HG03571 (cell line): ENCODE data around the gene PHLDA2.

Experiments used
- ATAC-seq: cut with Tn5 transposase; IDR thresholded peaks from one replicate; pipeline ENCODE4 v1.9.1; 2021; ENCODE audit not compliant: unreplicated experiment

The PHLDA2 gene

DNA sequence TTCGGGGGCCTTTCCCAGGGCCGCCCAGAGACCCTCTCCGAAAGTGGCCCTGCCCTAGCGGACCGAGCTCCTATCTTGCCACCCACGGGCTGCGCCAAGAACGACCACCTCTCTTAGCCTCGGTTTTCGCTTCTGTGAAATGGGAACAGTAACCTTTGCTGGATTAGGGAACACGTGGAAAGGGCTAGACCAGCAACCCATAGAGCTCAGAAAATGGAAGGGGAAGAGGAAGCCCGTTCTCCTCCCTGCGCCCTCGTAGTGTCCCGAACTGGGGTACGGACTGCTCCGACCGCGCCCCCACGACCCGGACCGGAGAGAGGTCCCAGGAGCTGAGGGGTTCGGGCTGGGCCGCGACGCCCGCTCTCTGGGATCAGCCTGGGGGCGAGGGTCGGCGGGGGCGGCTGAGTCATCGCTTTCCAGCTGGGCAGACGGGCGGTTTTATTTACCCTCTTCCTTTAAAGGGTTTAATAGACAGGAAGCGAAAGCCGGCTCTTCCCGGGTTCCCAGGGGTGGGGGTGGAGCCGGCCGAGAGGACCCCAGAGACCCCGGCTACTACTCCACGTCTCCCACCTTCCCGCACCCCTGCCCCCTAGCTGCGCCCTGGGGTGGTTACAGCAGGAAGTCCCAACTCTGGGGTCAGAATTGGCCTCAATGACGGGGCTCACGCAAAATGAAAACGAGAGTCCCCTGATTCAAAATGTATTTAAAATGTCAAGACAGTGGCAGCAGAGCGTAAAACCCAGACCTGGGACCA, 907 bp upstream of the PHLDA2 start:
- no peak for ATAC-seq

DNA sequence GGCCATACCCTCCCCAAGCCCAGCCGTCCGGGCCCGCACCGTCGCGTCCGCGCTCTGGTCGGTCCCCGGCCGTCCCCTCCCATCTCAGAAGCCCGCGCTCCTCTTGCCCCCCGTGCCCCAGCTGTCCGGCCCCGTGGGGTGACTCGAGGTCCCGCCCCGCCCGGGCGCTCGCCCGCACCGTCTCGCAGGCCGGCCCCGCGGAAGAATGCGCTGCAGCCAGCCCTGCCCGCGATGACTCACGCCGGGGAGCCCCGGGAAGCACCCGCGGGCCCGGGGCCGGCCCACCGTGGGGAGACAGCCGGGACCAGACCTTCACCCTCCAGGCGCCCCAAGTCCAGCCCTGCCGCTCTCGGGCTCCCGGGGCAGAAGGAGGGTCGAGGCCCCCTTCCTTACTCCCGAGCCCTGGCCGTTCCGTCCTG, 320 bp upstream of the PHLDA2 start:
- no peak for ATAC-seq

DNA sequence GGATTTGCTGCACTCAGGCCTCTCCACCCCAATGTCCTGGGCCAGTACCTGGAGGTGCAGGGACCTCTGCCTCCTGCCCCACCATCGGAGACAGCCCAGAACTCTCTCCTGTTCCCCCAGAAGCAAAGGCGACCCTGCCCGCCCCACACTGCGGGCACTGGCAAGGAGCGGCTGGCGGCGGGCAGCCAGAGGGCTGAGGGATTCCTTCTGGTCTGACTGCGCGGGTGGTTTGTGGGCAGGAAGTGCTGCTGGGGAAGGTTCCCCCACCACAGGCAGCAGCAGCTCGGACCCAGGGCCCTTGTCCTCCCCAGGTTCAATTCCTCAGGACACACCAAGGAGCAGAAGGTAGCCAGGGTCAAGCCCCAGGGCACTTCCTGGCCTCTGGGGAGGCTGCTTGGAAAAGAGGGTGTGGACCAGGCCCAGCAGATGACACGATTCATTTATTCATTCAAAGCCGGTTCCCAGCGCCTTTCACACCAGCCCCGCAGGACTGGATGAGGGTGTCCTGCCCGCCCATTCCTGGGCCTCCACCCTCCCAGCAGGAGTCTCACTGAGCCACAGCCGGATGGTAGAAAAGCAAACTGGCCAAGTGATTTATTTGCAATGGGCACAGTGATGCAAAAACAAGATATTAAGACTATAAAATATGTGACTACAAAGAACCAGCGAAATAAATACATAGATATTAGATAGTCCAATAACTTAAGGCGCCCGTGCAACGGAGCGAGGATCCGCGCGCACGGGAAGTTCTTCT, 1.2 kb downstream of the PHLDA2 start:
- ATAC-seq = no peak

DNA sequence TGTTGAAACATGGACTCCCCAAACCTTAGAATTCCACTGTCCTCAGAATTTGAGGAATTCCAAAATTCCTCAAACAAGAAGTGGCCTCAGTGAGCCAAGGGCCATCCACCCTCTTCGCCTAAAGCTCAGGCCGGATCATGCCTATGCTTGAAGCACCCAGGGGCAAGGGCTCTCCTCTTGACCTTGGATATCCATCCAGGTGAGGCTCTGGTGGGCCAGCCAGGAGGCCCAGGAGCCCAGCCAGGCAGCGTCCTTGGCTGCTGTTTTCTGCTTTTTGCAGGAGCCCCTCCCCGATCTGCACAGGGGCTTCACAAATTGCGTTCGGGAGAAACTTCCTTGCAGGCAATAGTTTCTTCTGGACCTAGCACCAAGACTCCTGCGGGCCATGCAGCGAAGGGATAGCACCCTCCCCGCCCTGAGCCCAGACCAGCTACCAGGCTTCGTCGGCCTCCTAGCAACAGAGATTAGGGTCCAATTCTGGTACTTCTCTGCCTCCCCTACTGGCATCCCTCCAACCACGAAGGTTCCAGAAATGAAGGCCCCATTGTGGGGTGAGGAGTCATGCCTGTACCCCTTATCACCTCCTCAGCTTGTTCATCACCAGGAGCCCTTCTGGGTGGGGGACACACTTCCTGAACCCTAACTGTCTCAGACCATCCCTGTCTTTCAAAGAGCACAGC, 2.0 kb downstream of the PHLDA2 start:
- no peak for ATAC-seq

DNA sequence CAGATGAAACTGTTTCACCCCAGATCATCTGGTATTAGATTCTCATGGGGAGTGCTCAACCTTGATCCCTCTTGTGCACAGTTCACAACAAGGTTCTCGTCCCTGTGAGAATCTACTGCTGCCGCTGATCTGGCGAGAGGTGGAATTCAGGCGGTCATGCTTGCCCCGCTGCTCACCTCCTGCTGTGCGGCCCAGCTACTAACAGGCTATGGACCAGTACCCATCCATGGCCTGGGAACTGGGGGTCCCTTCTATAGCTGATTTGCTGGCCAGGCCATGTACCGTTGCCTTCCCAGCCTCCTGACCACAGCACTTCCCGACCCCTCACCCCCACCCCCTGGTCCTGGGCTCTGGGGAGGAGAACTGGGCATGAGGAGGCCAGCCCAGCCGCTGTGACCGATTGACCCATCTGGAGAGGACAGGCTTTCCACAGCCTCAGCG, 2.6 kb downstream of the PHLDA2 start:
- no peak for ATAC-seq

DNA sequence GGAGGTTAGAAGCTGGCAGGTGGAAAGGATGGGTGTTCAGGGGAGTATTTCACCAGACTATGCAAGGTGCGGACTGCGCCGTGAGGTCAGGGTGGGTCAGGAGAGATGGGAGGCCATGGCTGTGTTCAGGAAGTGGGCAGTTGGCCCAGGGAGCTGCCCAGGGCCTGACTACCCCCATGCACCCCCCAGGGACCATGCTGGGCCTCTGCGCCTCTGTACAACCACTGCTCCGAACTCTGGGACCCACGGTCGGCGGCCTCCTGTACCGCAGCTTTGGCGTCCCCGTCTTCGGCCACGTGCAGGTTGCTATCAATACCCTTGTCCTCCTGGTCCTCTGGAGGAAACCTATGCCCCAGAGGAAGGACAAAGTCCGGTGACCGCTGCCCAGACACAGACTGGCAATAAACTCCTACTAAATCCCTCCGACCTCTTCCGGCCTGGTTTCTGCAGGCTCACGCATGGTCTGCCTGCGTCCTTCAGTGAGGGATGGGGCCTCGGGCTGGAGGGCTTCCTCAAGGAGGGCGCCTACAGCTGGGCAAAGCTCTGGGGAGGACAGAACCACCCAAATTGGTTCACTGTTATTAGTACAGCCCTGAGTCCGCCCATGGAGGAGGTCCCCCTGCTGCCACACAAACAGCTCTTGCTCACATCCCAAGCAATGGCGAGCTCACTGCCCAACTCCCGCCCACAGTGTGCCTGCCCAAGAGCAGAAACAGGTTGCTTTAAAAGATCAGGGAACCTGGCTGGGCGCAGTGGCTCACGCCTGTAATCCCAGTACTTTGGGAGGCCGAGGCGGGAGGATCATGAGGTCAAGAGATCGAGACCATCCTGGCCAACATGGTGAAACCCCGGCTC, 4.2 kb downstream of the PHLDA2 start:
- ATAC-seq = no peak

DNA sequence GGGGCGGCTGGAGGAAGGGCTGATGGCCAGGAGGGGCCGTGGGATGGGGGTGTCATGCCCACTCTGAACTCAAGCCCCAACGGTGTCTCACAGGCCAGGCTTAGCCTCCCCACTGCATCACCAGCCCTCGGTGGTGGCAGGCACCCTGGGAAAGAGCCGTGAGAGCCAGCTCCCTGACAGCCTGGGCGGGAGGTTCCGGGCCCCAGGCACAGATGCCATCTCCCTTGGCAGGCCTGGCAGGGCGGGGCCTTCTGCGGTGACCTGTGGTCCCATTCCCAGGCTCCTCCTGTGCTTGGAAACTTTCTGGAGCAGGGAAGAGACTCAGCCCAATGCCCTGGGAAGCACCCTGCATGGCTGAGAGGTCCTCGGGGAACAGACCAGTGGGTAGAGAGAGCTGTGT, 4.8 kb downstream of the PHLDA2 start:
- ATAC-seq = no peak

DNA sequence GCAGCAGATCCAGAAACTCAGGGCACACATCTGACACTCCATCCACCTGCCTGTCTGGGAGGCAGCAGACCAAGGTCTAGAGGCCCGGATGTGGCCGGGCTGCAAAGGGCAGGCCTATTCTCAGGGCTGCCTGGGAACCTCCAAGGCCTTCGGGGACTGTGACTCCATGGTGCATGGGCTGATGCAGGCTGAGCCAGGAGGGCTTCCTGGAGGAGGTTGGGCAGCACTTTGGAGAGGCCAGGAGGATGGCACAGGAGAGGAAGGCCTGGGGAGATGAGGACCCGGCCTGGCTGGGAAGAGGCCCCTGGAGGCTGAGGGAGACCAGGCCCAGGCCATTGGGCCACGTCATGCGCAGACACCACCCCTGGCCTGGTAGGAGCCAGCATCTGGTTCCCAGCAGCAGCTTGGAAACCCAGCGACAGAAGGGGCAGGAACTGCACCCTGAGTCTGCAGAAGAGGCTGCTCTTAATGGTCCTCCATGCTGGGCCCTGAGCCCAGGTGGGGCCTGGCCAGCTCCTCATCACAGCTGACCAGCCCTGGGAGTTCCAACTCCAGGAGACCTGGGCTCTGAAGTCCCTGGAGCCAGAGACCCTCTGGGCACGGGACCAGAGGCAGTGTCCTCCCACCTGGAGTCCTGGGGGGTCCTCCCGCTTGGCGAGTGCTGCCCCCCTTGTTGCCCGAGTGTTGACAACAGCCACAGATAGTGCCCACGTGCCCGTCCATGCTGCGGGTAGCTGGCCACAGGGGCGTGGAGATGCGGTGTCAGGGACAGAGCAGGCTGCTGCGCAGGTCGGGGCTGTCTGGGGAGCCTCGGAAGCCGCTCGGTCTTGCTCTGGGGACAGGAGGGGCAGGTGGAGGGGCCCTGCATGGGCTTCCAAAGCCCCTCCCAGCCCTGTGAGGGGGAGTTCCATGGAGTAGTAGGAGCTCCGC, 5.5 kb downstream of the PHLDA2 start:
- ATAC-seq = no peak

DNA sequence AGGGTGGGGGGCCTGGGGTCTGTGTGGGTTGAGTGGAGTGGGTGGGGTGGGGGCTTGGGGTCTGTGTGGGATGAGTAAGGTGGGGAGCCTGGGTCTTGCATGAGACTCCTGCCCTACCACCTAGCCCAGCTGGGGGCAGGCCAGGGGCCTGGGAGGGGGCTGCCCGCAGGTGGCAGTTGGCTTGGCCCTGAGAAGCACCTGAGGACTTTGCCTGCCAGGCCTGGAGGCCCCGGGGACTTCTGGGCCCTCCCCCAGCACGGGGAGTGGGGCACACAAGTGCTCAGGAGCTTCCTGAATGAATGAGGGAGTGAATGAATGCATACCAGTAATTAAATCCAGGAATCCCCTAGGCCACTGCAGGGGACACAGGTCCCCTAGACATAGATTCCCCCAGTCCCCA, 6.6 kb downstream of the PHLDA2 start:
- ATAC-seq = no peak

DNA sequence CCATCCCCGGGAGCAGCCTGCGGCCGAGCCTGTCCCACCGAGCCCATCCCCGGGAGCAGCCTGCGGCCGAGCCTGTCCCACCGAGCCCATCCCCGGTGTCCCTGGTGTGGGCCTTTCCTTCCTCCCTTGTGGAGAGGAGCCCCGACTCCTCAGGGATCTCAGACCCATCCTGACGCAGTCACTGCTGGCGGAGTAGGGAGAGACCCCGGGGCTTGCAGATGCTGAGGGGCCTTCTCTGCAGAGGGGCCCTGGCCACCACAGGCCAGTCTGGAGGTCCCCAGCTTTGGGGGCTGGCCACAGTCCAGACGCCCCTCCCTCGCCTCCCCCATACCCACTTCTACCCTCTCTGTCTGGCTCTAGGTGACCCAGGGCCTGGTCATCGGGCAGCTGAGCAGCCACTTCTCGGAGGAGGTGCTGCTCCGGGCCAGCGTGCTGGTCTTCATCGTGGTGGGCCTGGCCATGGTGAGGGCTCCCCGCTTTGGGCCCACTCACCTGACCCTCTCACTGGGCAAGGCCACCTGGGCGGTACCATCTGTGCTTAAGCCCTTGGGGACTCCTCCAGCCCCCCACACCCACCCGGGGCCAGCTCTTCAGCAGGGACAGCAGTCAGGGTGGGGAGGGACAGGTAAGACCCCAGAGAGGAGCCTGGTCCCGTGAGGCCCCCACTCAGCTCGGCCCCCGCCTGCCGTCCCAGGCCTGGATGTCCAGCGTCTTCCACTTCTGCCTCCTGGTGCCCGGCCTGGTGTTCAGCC, 7.3 kb downstream of the PHLDA2 start:
- no peak for ATAC-seq

DNA sequence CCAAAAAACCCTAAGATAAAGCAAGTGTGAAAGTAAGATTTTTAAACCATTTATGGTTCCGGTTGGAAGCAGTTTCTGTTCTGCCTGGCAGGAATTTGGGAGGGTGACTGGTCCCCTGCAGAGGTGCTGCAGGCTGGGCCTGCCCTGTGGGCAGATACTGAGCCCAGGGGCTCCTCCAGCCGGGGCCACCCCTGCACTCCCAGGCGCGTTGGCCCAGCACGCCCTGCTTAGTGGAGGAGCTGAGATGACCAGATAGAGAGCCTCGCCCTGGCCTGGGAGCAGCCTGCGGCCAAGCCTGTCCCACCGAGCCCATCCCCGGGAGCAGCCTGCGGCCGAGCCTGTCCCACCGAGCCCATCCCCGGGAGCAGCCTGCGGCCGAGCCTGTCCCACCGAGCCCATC, 8.0 kb downstream of the PHLDA2 start:
- no peak for ATAC-seq

DNA sequence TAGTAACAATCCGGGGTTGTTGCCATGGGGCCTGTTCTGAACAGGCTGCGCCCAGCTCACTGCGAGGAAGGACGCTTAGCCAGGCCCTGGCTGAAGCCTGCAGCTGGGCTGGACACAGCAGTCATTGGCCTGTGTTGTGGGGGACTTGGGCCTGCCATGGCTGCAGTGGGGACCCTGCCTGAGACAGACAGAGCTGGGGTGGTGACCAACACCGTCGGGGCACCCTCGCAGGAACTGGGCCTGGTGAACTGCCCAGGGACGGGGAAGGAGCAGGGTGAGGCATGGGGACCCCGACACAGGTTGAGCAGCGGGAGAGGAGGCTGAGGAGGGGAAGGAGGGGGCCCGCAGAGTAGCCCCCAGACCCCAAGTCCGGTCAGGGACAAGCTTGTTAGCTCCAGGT, 8.9 kb downstream of the PHLDA2 start:
- ATAC-seq = no peak

DNA sequence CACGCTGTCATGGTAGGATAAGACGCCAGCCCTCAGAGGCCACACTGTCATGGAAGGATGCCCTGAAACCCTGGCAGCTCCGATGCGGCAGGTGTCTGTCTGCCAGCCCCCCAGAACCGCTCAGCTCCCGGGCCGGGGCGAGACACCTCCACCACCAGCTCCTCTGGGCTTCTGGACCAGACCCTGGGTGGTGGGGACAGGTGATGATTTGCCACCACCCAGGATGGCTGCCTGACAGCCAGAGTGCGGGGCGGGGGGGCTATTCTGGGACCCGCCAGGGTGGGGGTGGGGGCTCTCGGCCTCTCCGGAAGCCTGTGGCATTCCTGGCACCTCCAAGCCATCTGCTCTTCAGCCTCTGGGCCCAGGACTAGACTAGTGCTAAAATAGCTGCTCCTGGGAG, 9.4 kb downstream of the PHLDA2 start:
- ATAC-seq = no peak

DNA sequence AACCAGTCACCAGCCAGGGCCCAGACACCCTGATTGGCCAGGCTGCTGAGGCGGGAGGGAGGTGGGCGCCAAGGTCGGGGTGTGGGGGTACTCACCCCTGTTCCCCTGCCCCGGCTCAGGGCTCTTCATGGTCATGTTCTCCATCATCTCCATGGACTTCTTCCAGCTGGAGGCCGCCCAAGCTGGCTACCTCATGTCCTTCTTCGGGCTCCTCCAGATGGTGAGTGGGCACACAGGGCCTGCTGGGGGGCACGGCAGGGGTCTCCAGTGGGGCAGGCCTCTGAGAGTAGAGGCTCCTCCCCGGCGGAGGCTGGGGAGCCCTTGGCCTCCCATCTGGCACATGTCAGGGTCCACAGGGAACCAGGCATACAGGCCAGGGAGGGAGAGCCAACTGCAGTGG, 10.0 kb downstream of the PHLDA2 start:
- no peak for ATAC-seq

DNA sequence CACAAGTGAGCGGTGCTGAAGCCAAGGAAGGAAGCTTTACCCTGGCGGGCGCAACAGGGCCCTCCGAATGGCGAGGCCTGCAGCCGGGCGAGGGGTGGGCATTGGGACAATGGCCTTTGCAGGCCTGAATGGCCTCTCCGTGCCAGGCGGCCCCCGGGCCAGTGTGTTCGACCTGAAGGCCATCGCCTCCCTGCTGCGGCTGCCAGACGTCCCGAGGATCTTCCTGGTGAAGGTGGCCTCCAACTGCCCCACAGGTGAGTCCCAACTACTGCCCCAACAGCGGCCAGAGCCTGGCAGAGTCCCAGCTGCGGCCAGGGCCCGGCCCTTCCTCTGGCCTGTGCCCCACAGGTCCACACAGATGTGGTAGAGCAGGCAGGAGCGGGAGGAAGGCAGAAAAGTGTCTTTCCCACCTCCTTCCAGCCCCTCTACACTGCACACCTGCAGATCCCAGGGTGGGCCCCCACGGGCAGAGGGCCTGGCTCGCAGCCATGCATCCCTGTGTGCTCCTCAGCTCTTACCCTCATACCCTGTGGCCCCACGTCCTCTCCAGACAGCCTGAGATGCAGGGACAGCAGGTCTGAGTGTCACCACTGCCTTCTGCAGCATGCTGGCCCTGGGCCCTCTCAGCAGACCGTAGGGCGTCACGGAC, 11.3 kb downstream of the PHLDA2 start:
- ATAC-seq = no peak

DNA sequence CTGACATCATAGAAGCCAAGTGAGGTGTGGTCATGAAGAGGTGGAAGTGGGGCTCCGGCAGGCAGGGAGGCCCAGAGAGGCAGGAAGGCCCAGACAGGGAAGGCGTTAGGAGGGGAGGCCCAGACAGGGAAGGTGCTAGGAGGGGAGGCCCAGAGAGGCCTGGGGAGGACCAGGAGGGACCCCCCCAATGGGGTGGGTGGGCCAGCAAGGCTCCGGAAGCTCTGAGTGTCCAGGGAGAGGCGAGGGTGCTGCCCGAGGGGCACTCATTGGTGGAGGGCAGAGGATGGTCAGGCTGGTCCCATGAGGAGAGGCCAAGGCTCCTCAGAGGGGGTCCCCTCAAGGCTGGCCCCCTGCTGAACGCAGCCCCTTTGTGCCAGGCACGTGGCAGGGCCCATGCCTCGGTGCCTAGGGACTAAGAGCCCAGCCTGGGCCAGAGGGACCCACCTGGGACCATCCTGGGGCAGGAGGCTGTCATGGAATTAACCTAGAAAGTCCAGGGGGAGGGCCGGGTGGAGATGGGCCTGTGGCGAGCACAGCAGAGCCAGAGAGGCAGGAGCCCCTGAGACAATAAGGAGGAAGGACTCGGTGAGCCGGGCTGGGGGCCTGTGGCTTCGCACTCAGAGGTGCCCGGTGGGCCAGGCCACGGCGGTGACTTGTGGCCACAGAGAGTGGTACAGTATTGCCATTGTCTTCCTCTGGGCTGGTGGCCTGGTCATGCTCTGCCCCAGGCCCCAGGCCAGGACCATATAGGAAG, 12.2 kb downstream of the PHLDA2 start:
- no peak for ATAC-seq

DNA sequence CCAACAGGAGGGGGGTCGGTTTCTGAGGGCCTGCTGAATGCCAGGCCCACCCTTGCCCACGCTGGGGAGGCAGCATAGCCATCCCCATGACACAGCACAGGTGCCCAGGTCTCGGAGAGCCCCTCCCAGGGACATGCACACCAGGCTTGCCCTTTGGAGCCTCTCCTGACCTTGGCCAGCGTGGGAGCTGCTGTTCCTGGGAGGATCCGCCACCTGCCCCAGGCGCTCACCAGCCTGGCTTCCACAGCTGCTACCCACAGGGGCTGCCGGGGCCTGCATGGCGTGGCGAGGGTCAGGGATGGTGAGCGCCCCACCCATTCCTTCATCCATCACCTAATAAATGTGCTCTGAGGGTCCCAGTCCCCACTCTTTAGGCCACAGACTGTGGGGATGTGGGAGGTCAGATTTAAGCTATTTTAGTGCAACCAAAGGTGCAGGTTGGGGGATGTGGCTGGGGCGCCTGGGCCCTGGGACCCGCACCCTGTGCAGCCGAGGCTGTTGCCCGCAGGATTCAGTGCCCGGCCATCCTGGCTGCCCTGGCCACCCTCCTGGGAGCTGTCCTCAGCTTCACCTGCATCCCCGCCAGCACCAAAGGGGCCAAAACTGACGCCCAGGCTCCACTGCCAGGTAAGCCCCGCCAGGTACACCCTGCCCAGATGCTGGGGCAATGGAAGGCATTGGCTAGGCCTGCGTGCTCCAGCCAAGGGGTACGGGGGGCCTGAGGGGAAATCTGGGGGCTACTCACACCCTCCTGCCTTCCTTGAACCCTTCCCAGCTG, 12.9 kb downstream of the PHLDA2 start:
- no peak for ATAC-seq
